NCI-H748 treated with DMSO at 0.1 percent for 48 hours (cell line): ENCODE measurements around the gene ASCC3.

Source experiments
- DNase-seq: peaks from one replicate; lab custom pipeline; 2025; lab: John Stamatoyannopoulos, UW

Gene ASCC3

GRCh38 chr6:100577425-100577824, 303.7 kb downstream of the ASCC3 start:
- no peak for DNase-seq

GRCh38 chr6:100575921-100576320, 305.2 kb downstream of the ASCC3 start:
- DNase-seq, result no peak

GRCh38 chr6:100574836-100575235, 306.3 kb downstream of the ASCC3 start:
- no peak for DNase-seq

DNA sequence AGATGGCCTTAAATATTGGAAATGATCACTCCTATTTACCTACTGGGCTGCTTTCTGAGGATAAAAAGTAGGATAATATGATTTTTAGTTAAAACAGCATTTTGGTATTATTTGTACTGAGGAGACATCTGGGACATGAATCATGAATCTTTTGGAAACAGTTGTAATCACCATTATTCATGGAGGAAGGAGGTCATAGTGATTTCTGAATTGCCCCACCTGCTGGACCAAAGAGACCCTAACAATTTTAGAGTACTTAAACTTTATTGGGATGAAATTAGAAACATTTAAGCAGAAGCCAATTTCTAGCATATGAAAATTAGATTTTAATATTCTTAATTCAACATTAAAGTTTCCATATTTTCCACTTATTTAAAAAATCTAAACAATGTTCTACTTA, 308.0 kb downstream of the ASCC3 start:
- peak; percentile 29 for DNase-seq

GRCh38 chr6:100568255-100568654, 312.9 kb downstream of the ASCC3 start:
- no peak for DNase-seq

DNA sequence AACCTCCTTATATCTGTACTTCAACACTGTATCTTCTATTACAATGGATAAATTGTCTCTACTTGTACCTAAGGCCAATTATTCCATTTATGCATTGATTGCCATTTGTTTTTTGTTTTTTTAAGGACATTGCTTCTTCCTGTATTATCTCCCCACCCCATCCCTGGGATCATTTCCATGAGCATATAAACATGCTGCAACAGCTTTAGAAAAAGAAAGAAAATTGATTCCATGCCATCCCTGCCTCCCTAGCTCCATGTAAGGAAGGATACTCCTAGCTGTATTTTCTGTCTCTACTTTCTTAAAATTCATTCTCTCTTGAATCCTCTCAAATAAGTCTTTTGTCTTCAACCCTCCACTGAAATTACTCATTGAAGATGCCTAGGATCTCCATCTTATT, 314.6 kb downstream of the ASCC3 start:
- peak; percentile 32 for DNase-seq

GRCh38 chr6:100565439-100566104, 315.6 kb downstream of the ASCC3 start:
- no peak for DNase-seq

DNA sequence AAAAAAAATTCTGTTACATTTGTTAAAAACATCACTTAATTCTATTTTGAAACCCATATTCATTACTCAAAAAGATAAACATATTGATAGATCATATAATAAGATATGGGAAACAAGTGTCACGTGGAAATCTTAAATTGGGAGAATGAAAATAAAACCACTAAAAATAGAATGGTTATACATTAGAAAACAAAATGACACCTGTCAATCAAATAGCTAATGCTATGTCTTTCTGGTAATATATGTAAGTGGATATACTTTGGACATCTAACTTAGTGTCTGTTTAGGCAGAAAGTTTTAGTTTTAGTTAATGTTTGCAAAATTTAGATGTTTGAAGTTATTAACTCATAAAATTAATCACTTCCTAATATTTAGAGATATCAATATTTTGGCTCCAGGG, 321.3 kb downstream of the ASCC3 start:
- DNase-seq, result no peak

DNA sequence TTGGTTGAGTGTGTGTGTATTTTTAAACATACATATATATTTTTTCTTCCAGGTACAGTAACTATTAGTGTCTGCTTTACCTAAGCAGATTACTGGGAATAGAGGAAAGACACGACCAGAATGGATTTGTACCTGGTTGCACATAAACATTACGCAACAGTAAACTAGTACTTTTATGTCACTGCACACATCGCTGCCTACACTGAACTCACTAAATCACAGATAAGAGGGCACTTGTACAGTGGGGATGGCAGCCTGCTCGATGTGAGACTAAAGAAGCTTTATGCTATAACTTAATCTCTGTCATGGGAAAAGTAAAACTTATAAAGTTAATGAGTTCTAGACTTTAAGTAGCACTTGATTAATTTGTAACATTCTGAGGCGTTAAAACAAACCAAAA, 326.9 kb downstream of the ASCC3 start:
- peak; percentile 93 for DNase-seq

- DNase-seq, result peak; percentile 99
Observed at GRCh38 chr6:100553243-100553642, 327.9 kb downstream of the ASCC3 start.

GRCh38 chr6:100549406-100550167, 331.5 kb downstream of the ASCC3 start:
- no peak for DNase-seq

- no peak for DNase-seq
Observed at GRCh38 chr6:100538086-100538485, 343.0 kb downstream of the ASCC3 start.

GRCh38 chr6:100518588-100518987, 362.5 kb downstream of the ASCC3 start:
- no peak for DNase-seq

- no peak for DNase-seq
Observed at GRCh38 chr6:100517633-100518032, 363.5 kb downstream of the ASCC3 start.

GRCh38 chr6:100517106-100517505, 364.0 kb downstream of the ASCC3 start:
- no peak for DNase-seq

DNA sequence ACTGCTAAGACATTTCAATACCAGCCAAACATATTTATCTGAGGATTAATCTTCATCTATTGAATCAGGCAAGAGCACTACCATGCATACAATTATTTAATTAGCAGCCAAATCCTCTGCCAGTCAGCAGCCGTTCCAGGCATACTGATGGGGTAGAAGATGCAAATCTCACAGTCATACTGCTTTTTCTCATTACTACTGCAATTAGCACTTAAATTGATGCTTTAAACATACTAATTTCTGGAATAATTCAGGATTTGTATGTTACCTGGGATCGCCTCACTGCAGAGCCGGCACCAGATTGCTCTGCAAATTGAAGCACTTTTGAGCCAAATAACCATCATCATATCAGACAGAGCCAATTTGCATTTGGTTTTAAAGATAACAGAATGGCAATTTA, 366.5 kb downstream of the ASCC3 start:
- DNase-seq, result no peak

DNA sequence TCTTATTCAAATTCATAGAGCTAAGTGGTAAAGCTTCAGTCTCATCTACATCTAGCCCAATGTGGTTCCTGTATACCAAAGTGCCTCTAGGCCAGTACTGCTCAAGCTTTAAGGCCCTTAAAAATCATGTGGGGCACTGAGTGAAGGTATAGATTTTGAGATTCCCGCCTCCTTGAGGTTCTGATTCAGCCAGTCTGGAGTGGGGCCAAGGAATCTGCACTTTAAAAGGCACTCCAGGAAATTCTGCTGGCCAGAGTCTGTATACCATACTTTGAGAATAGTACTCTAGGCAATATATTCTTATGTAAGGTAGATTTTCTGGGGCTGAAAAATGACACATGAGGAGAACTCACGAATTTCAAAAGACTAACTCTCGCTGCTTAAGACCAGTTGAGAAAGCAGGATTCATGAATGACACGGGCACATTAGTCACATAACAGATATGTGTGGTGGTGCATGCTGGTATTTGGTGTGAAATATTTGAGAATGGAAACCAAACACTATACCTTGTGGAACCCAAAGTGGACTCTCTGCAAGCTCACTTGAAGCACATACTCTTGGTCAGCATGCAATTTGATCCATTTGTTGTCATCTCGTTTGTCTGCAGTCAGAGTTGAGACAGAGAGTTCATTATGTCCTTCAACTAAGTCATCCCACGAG, 368.8 kb downstream of the ASCC3 start:
- DNase-seq, result no peak

DNA sequence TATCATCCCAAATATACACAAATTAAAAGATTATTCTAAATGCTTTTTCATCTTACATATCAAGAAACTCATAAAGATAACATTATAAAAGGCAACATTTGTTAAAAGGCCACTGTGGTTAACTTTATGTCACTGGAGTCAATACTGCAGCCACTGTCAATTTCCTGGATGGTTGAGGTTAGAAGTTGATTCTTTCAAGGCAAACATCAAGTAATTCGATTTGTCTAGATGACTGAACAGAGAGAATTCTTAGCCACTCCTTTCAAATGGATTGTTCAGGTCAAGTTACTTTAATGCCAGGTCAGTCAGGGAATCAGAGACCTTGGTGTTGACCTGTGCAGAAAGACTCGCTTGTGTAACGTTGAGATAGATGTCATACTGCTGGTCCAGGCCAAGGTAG, 372.0 kb downstream of the ASCC3 start:
- no peak for DNase-seq

GRCh38 chr6:100506651-100507050, 374.5 kb downstream of the ASCC3 start:
- DNase-seq, result no peak

DNA sequence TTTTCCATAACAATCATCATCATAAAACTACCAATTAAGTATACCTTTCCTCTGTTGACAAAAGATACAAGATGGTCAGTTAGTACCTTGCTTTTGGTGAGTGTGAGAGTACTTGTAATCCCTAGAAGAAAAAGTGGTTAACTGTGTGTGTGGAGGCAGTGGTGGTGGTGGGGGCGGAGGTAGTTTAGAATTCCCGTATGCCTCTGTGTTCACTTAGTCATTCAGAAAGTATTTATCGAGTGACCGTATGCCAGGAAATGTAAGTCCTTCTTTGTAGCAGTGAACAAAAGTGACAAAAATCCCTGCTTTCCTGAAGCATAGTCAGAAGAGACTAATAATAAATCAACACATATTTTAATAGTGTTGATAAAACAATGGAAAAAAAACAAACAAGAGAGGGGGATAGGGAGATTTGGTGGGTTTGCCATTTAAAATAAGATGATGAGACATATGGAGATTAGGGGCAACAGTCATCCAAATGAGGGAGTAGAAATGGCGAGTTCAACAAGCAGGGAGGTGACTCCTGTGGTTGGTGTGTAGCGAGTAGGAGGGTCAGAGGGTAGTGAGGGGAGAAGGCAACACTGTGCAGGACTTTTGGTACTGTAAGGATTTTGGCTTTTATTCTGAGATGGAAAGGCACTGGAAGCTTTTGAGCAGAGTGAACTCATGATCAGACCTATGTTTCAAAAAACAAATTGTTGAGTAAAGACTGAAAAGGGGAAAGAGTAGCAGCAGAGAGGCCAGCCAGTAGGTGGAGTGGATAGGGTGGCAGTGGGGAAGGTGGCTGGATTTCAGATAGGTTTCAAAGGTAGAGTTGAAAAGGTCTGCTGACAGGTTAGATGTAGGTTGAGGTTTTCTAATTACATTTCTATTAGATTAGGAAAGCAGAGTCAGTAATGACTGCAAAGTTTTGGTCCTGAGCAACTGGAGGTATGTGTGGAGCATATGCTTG, 376.1 kb downstream of the ASCC3 start:
- DNase-seq, result no peak

GRCh38 chr6:100503043-100503705, 378.0 kb downstream of the ASCC3 start:
- DNase-seq, result no peak
